H1 (cell line): ENCODE data around the gene NIN. TPM values are rescaled to one million over a fixed set of nuclear protein-coding genes. Genes with fewer than 3 reads are reported as not detected.

Source experiments
- BRCA1 ChIP-seq: IDR thresholded peaks from 2 replicates; pipeline ENCODE4 v1.6.1; 2012; ENCODE audit warnings: low read depth, low read length, improper control_type of control experiment
- CTCF ChIP-seq, 3 experiments: IDR thresholded peaks; 1 replicate in 2 of 3; 2 replicates in 1 of 3; pipeline versions ENCODE4 v1.5.1 to v1.6.1; 2011; ENCODE audit warnings: low read length in 3 of 3, mild to moderate bottlenecking in 3 of 3, inconsistent platforms in 2 of 3, low read depth in 1 of 3, moderate library complexity in 1 of 3; ENCODE audit not compliant: insufficient read depth in 1 of 3; ENCODE audit errors: control extremely low read depth in 1 of 3
- GTF2F1 ChIP-seq: IDR thresholded peaks from 2 replicates; pipeline ENCODE4 v1.6.1; 2012; ENCODE audit warnings: low read depth, low read length, improper control_type of control experiment, borderline replicate concordance
- SP1 ChIP-seq: IDR thresholded peaks from 2 replicates; pipeline ENCODE4 v1.6.1; 2011; ENCODE audit warnings: low read depth, low read length
- polyA plus RNA-seq, 7 experiments: library from polyadenylated mRNA; depleted of rRNA in 3 of 7; stranded (reverse) in 5 of 7; unstranded in 2 of 7; fragments of >200 nt in 5 of 7; fragments of 200-250 nt in 2 of 7; gene quantifications; 1 replicate in 5 of 7; 2 replicates in 1 of 7; 4 replicates in 1 of 7; pipeline versions ENCODE4 v1.2.1 to v1.2.3, GENCODE V29; 2011 to 2013; ENCODE audit warnings: missing spikeins in 2 of 7, mixed read lengths in 2 of 7
- total RNA-seq: library from RNA; stranded (reverse); fragmentation: NEBNext Ultra II Directional; extraction: Animal tissue kit (Norgen Biotek cat#: 25700); gene quantifications from 2 replicates; pipeline ENCODE4 v1.2.1, GENCODE V29; 2021
- TF ChIP-seq, protein P1 (sequence below): IDR thresholded peaks from 2 replicates; pipeline ENCODE4 v1.6.1; 2011; ENCODE audit warnings: low read length, improper control_type of control experiment

NIN gene
- total and polyA plus RNA-seq, 2 of the 8 experiments (the other 6 are each of a cell fraction or from before 2014, with no cell fraction given): 3.2 to 21.3 TPM

- no peak for TF ChIP-seq CTCF (IDR thresholded peaks at IDR 0.05; ENCODE audit: control extremely low read depth in 1 of 3, insufficient read depth in 1 of 3, low read depth in 1 of 3, low read length in 3 of 3)
- TF ChIP-seq, protein P1, sequence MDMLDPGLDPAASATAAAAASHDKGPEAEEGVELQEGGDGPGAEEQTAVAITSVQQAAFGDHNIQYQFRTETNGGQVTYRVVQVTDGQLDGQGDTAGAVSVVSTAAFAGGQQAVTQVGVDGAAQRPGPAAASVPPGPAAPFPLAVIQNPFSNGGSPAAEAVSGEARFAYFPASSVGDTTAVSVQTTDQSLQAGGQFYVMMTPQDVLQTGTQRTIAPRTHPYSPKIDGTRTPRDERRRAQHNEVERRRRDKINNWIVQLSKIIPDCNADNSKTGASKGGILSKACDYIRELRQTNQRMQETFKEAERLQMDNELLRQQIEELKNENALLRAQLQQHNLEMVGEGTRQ: no peak
- no peak for TF ChIP-seq GTF2F1
- no peak for TF ChIP-seq BRCA1
- TF ChIP-seq SP1: no peak
- TF ChIP-seq, all 59 proteins: peak for 0
Measured at GRCh38 chr14:50783563-50783962, 47.4 kb downstream of the NIN start (continued).
